ENCODE data around the gene LETM1. TPM values are rescaled to one million over a fixed set of nuclear protein-coding genes. Genes with fewer than 3 reads are reported as not detected.

LETM1 gene
- total and polyA plus RNA-seq, 2 donors (not counting 1 experiment from before 2014, with no cell fraction given), result 15.8 to 70.4 TPM

- TF ChIP-seq EZH2 (IDR thresholded peaks at IDR 0.05; ENCODE audit: low read length, missing control alignments) (peak; percentile 81), CTCF (conservative IDR thresholded peaks at IDR 0.05 in 1 of 2, IDR thresholded peaks at IDR 0.05 in 1 of 2; ENCODE audit: low read depth in 1 of 2, low read length in 2 of 2) (no peak)
- no peaks in the 10 kb centered on the region for H3K79me2 ChIP-seq (ENCODE audit: control insufficient read depth, insufficient read depth, low read length)
- no peak overlapping the region for H3K9ac ChIP-seq (ENCODE audit: insufficient read depth, low read length)
- H3K4me1 ChIP-seq (ENCODE audit: control insufficient read depth, extremely low read depth, insufficient read depth, low read length), result no peaks in the 10 kb centered on the region
- H3K27me3 ChIP-seq (ENCODE audit: control insufficient read depth, insufficient read depth, low read length), result peaks cover 21% of the 10 kb centered on the region
- H3K4me2 ChIP-seq (ENCODE audit: extremely low read depth, insufficient read depth, low read length), result no peak overlapping the region
- H2AFZ ChIP-seq (ENCODE audit: low read length), result no peak overlapping the region
- no peaks in the 10 kb centered on the region for H4K20me1 ChIP-seq (ENCODE audit: control insufficient read depth, extremely low read depth, insufficient read depth, low read length)
- no peaks in the 10 kb centered on the region for H3K9me3 ChIP-seq (ENCODE audit: control insufficient read depth, insufficient read depth, low read depth, low read length)
- no peak for DNase-seq (ENCODE audit: low read depth in 2 of 2)
- no peaks in the 10 kb centered on the region for H3K36me3 ChIP-seq (ENCODE audit: control insufficient read depth, insufficient read depth, low read length)
- no peak overlapping the region for H3K4me3 ChIP-seq (replicated peaks in 1 of 4; ENCODE audit: control extremely low read depth in 1 of 4, insufficient read depth in 1 of 4, low read depth in 3 of 4, low read length in 4 of 4)
- H3K27ac ChIP-seq (ENCODE audit: insufficient read depth, low read length), result no peak overlapping the region
Observed at GRCh38 chr4:1795299-1796195, 60.4 kb downstream of the LETM1 start.

GRCh38 chr4:1794809-1795298, 61.1 kb downstream of the LETM1 start:
- no peak for DNase-seq (ENCODE audit: low read depth in 2 of 2)
- Histone ChIP-seq H3K27ac (ENCODE audit: insufficient read depth, low read length) (no peak overlapping the region), H4K20me1 (ENCODE audit: control insufficient read depth, extremely low read depth, insufficient read depth, low read length) (no peaks in the 10 kb centered on the region), H3K4me3 (replicated peaks in 1 of 4; ENCODE audit: control extremely low read depth in 1 of 4, insufficient read depth in 1 of 4, low read depth in 3 of 4, low read length in 4 of 4) (no peak overlapping the region), H3K27me3 (ENCODE audit: control insufficient read depth, insufficient read depth, low read length) (peaks cover 21% of the 10 kb centered on the region), H3K9ac (ENCODE audit: insufficient read depth, low read length) (no peak overlapping the region), H3K79me2 (ENCODE audit: control insufficient read depth, insufficient read depth, low read length) (no peaks in the 10 kb centered on the region), H3K4me2 (ENCODE audit: extremely low read depth, insufficient read depth, low read length) (no peak overlapping the region), H3K9me3 (ENCODE audit: control insufficient read depth, insufficient read depth, low read depth, low read length) (no peaks in the 10 kb centered on the region), H3K36me3 (ENCODE audit: control insufficient read depth, insufficient read depth, low read length) (no peaks in the 10 kb centered on the region), H2AFZ (ENCODE audit: low read length) (no peak overlapping the region), H3K4me1 (ENCODE audit: control insufficient read depth, extremely low read depth, insufficient read depth, low read length) (no peaks in the 10 kb centered on the region)
- TF ChIP-seq CTCF (conservative IDR thresholded peaks at IDR 0.05 in 1 of 2, IDR thresholded peaks at IDR 0.05 in 1 of 2; ENCODE audit: low read depth in 1 of 2, low read length in 2 of 2), result no peak
- TF ChIP-seq EZH2 (IDR thresholded peaks at IDR 0.05; ENCODE audit: low read length, missing control alignments), result no peak

GRCh38 chr4:1793940-1794808, 61.8 kb downstream of the LETM1 start:
- Histone ChIP-seq H3K27me3 (ENCODE audit: control insufficient read depth, insufficient read depth, low read length) (peaks cover 21% of the 10 kb centered on the region), H3K9me3 (ENCODE audit: control insufficient read depth, insufficient read depth, low read depth, low read length) (no peaks in the 10 kb centered on the region), H3K4me2 (ENCODE audit: extremely low read depth, insufficient read depth, low read length) (peak overlapping the region; percentile 13), H2AFZ (ENCODE audit: low read length) (no peak overlapping the region), H3K27ac (ENCODE audit: insufficient read depth, low read length) (no peak overlapping the region), H3K4me3 (replicated peaks in 1 of 4; ENCODE audit: control extremely low read depth in 1 of 4, insufficient read depth in 1 of 4, low read depth in 3 of 4, low read length in 4 of 4) (peak overlapping the region in 1 of 4 experiments; percentile 10), H3K4me1 (ENCODE audit: control insufficient read depth, extremely low read depth, insufficient read depth, low read length) (no peaks in the 10 kb centered on the region), H3K79me2 (ENCODE audit: control insufficient read depth, insufficient read depth, low read length) (no peaks in the 10 kb centered on the region), H3K36me3 (ENCODE audit: control insufficient read depth, insufficient read depth, low read length) (no peaks in the 10 kb centered on the region), H3K9ac (ENCODE audit: insufficient read depth, low read length) (no peak overlapping the region), H4K20me1 (ENCODE audit: control insufficient read depth, extremely low read depth, insufficient read depth, low read length) (no peaks in the 10 kb centered on the region)
- TF ChIP-seq EZH2 (IDR thresholded peaks at IDR 0.05; ENCODE audit: low read length, missing control alignments) (peak; percentile 99), CTCF (conservative IDR thresholded peaks at IDR 0.05 in 1 of 2, IDR thresholded peaks at IDR 0.05 in 1 of 2; ENCODE audit: low read depth in 1 of 2, low read length in 2 of 2) (no peak)
- DNase-seq (ENCODE audit: low read depth in 2 of 2), result peak in 1 of 2 donors; percentile 23

Measured in fibroblast of lung (primary cell).